H54 (cell line): ENCODE measurements around the gene CCDC88C.
"Not testable (repeated sequence)": the region's sequence is repeated elsewhere in the genome, so short reads cannot be mapped to it uniquely, and the experiment has no call there.

ENCODE experiments used
- DNase-seq: peaks from one replicate; pipeline ENCODE4 v3.0.0; 2011; ENCODE audit warnings: low spot score, mixed read lengths; ENCODE audit not compliant: insufficient read length
- FAIRE-seq: peaks from 3 replicates; lab custom pipeline; 2011; peaks lifted over from hg19 to GRCh38; lab: Jason Lieb, UNC
- POLR2A ChIP-seq: IDR thresholded peaks from 2 replicates; pipeline ENCODE4 v1.6.1; 2011; ENCODE audit warnings: low read depth, mild to moderate bottlenecking, low read length

Gene CCDC88C

GRCh38 chr14:91417120-91417982 lies at the start of gene CCDC88C:
CCDC88C (minus strand) TSS chr14:91417820; CDS start chr14:91417690, 130 bp downstream.
- FAIRE-seq (no peak), DNase-seq (no peak)
- TF ChIP-seq POLR2A, result no peak

GRCh38 chr14:91466192-91466591 lies 48.6 kb upstream of the CCDC88C start:
- no peak for FAIRE-seq
- TF ChIP-seq POLR2A, result no peak
- DNase-seq, result no peak

- FAIRE-seq (no peak), DNase-seq (no peak)
- no peak for TF ChIP-seq POLR2A
These were observed 47.1 kb upstream of the CCDC88C start for GRCh38 chr14:91464615-91465205.

GRCh38 chr14:91458612-91459011 lies 41.0 kb upstream of the CCDC88C start:
- no peak for DNase-seq
- no peak for TF ChIP-seq POLR2A
- no peak for FAIRE-seq

DNA sequence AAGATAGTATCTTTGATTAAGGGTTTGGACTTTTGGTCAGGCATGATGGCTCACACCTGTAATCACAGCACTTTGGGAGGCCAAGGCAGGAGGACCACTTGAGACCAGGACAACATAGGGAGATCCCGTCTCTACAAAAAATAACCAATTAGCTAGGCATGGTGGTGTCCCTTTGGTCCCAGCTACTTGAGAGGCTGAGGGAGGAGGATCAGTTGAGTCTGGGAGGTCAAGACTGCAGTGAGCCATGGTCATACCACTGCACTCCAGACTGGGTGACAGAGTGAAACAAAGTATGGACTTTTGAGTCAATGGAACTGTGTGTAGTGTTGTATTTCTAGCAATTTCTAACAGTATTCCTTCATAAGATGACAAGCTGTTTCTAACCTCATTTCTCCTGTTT lies 38.7 kb upstream of the CCDC88C start:
- DNase-seq (no peak), FAIRE-seq (no peak)
- TF ChIP-seq POLR2A, result no peak

GRCh38 chr14:91454580-91454979 lies 37.0 kb upstream of the CCDC88C start:
- FAIRE-seq (peak; percentile 15), DNase-seq (no peak)
- TF ChIP-seq POLR2A, result no peak

DNA sequence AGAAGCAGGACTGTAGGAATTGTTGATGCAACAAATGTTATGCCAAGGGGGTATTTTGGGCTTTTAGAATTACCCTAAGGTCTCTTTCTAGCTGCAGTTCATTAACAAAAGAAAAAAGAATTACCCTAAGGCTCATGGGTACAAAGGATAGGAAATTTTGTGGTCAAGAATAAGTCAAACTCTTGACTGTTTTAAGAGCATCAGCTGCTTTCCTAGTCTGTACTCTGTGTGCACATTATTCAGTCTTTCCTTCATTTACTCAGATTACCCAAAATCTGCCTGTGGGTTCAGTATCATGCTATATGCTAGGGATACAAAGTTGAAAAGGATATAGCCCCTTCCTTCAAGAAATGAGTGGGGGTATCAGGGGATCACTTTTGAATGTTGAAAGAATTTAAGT lies 36.5 kb upstream of the CCDC88C start:
- no peak for TF ChIP-seq POLR2A
- DNase-seq (no peak), FAIRE-seq (no peak)

DNA sequence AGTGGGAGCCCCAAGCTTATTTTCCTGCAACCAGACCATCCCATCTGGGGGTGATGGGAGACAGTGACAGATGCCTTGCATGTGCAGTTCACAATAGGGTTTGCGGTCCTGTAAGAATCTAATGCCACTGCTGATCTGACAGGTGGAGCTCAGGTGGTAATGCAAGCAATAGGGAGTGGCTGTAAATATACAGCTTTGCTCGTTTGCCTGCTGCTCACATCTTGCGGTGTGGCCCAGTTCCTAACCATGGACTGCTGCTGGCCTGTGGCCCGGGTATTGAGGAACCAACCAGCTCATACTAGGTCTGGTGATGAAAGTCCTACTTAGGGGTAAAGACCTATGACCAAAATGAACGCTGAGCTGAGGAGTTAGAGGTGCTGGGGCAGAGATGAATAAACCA lies 36.1 kb upstream of the CCDC88C start:
- TF ChIP-seq POLR2A, result no peak
- FAIRE-seq (no peak), DNase-seq (no peak)

DNA sequence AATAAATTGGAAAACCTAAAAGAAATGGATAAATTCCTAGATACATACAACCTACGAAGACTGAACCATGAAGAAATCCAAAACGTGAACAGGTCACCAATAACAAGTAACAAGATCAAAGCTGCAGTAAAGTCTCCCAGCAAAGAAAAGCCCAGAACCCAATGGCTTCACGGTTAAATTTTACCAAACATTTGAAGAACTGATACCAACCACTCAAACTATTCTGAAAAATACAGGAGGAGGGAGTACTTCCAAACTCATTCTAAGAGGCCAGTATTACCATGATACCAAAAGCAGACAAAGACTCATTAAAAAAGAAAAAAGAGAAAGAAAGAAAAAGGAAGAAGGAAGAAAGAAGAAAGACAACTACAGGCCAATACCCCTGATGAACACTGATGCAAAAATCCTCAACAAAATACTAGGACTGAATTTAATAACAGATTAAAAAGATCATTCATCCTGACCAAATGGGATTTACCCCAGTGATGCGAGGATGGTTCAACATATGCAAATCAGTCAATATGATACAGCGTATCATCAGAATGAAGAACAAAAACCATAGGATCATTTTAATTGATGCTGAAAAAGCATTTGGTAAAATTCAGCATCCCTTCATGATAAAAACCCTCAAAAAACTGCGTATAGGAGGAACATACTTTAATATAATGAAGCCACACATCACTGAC lies 26.9 kb upstream of the CCDC88C start:
- DNase-seq, result no peak
- no peak for FAIRE-seq
- TF ChIP-seq POLR2A, result no peak

GRCh38 chr14:91439345-91439744 lies 21.7 kb upstream of the CCDC88C start:
- TF ChIP-seq POLR2A, result no peak
- DNase-seq (no peak), FAIRE-seq (no peak)

- FAIRE-seq (no peak), DNase-seq (no peak)
- TF ChIP-seq POLR2A, result no peak
These were observed 21.2 kb upstream of the CCDC88C start for GRCh38 chr14:91438845-91439244.

GRCh38 chr14:91436266-91436665 lies 18.6 kb upstream of the CCDC88C start:
- FAIRE-seq, DNase-seq: not testable (repeated sequence)

DNA sequence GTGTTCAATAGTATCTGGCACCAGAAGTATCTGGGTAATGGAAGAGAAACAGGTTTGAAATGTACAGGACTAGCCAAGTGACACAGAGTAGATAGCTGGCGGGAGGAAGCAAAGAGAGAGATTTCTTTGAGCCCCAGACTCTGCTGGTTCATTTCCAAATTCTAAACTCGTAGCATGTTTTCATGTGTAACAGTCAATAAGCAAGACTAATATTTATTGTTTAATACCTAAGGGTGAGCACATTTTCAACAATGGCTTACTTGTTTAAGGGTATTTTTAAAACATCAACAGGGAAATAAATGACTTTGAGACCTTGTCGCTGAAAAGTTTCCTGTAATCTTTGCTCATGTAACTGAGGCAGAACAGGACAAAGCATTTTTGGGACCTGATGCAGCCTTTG lies 11.8 kb upstream of the CCDC88C start:
- no peak for TF ChIP-seq POLR2A
- DNase-seq, result no peak
- FAIRE-seq, result no peak

DNA sequence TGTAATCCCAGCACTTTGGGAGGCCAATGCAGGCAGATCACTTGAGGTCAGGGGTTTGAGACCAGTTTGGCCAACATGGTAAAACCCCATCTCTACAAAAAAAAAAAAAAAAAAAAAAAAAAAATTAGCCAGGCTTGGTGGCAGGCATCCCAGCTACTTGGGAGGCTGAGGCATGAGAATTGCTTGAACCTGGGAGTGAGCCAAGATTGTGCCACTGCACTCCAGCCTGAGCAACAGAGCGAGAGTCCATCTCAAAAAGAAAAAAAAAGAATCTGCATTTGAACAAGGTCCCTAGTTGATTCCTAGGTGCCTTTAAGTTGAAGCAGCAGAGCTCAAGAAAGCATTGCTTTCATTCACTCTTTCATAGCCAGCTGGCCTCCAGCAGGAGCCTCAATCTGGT lies 11.3 kb upstream of the CCDC88C start:
- not testable (repeated sequence) for DNase-seq

GRCh38 chr14:91425531-91425944 lies 7.9 kb upstream of the CCDC88C start:
- FAIRE-seq, DNase-seq: not testable (repeated sequence)

More for the DNA sequence above, 11.3 kb upstream of the CCDC88C start:
- not testable (repeated sequence) for FAIRE-seq
